BJ (cell line): Measurements from ENCODE around the gene TMIE. TPM values are rescaled to one million over a fixed set of nuclear protein-coding genes. Genes with fewer than 3 reads are reported as not detected.

Experiments
- CTCF ChIA-PET: fragments of 350-600 bp; formaldehyde crosslinking; extraction: SDS; loops from one replicate; lab custom pipeline; 2021; ENCODE audit warnings: antibody characterized with exemption, inconsistent platforms; lab: Yijun Ruan, JAX
- POLR2A ChIA-PET: fragments of 300-600 bp; sonication (Branson Sonifier 250); formaldehyde crosslinking; extraction: SDS; loops from one replicate; lab custom pipeline; 2021; ENCODE audit warnings: antibody characterized with exemption; lab: Charles Lee
- DNase-seq: peaks from one replicate; pipeline ENCODE4 v3.0.0-alpha.2; 2011; ENCODE audit warnings: low read depth
- H3K27me3 ChIP-seq: 2 replicates; pipeline ENCODE4 v1.6.0; 2011; ENCODE audit warnings: low read length; ENCODE audit not compliant: control insufficient read depth, insufficient read depth
- H3K36me3 ChIP-seq: 2 replicates; pipeline ENCODE4 v1.5.1; 2011; ENCODE audit warnings: low read length; ENCODE audit not compliant: control insufficient read depth, insufficient read depth
- H3K4me3 ChIP-seq: 2 replicates; pipeline ENCODE4 v1.5.1; 2011; ENCODE audit warnings: low read depth, mild to moderate bottlenecking, control low read depth, low read length
- CTCF ChIP-seq: IDR thresholded peaks from 2 replicates; pipeline ENCODE4 v1.5.1; 2011; ENCODE audit warnings: low read depth, mild to moderate bottlenecking, control low read depth, inconsistent platforms, low read length, moderate library complexity; ENCODE audit not compliant: insufficient read depth
- polyA plus RNA-seq: library from polyadenylated mRNA; depleted of rRNA; stranded (reverse); fragments of >200 nt; gene quantifications from 2 replicates; pipeline ENCODE4 v1.2.3, GENCODE V29; 2011

The TMIE gene
- polyA plus RNA-seq, 1 experiment: 0.27 TPM

GRCh38 chr3:46664188-46664970 lies 36.8 kb upstream of the TMIE start:
- CTCF ChIA-PET: interaction anchor here (0.8 to 2.4 kb wide), 4 partner anchors 8 to 35 kb away, joined by 3 to 9 read pairs (median 6); no protein-coding TSS in a partner anchor
- DNase-seq: no peak
- Histone ChIP-seq H3K4me3 (no peak overlapping the region), H3K27me3 (peaks cover 1% of the 10 kb centered on the region; the same call in 1 of the 2 replicates), H3K36me3 (no peaks in the 10 kb centered on the region)
- no peak for TF ChIP-seq CTCF
- POLR2A ChIA-PET: no interaction called here

- no peak for TF ChIP-seq CTCF
- Histone ChIP-seq H3K36me3 (no peaks in the 10 kb centered on the region), H3K27me3 (no peaks in the 10 kb centered on the region; the same call in 1 of the 2 replicates), H3K4me3 (no peak overlapping the region)
- POLR2A ChIA-PET: no interaction called here
- CTCF ChIA-PET: interaction anchor here (0.8 to 1.2 kb wide), 2 partner anchors 34 to 35 kb away, joined by 3 to 4 read pairs; no protein-coding TSS in a partner anchor
- DNase-seq: no peak
These were observed 36.0 kb upstream of the TMIE start for GRCh38 chr3:46664971-46665762.

- no peak for TF ChIP-seq CTCF
- H3K27me3 ChIP-seq: no peaks in the 10 kb centered on the region; the same call in 1 of the 2 replicates
- no peak for DNase-seq
- H3K4me3 ChIP-seq: no peak overlapping the region
- no peaks in the 10 kb centered on the region for H3K36me3 ChIP-seq
- ChIA-PET POLR2A (no interaction called here), CTCF (interaction anchor here (1.2 kb wide), 1 partner anchor 33 kb away, joined by 4 read pairs; no protein-coding TSS in a partner anchor)
These were observed 35.3 kb upstream of the TMIE start for GRCh38 chr3:46665763-46666452.

GRCh38 chr3:46666453-46666845 lies 34.7 kb upstream of the TMIE start:
- no peak for DNase-seq
- CTCF ChIA-PET: interaction anchor here (1.2 kb wide), 1 partner anchor 33 kb away, joined by 4 read pairs; no protein-coding TSS in a partner anchor
- POLR2A ChIA-PET: no interaction called here

More at GRCh38 chr3:46666453-46666845, 34.7 kb upstream of the TMIE start:
- Histone ChIP-seq H3K36me3 (no peaks in the 10 kb centered on the region), H3K4me3 (no peak overlapping the region), H3K27me3 (no peaks in the 10 kb centered on the region; the same call in 1 of the 2 replicates)
- TF ChIP-seq CTCF: no peak
